Measurements from ENCODE around the gene XG.
"Not testable (repeated sequence)": the region's sequence is repeated elsewhere in the genome, so short reads cannot be mapped to it uniquely, and the experiment has no call there.

XG gene

GRCh38 chrX:2756548-2756947, 4.7 kb downstream of the XG start:
- no peak overlapping the region for H3K4me3 ChIP-seq
- H3K36me3 ChIP-seq = no peaks in the 10 kb centered on the region
- H3K27me3 ChIP-seq = no peaks in the 10 kb centered on the region
- H3K27ac ChIP-seq = no peak overlapping the region
- DNase-seq = no peak
- H3K9me3 ChIP-seq = no peaks in the 10 kb centered on the region
- intact Hi-C loops (cut with DNase I; ENCODE audit: low total_unique reads) = no loop called here
- TF ChIP-seq CTCF (IDR thresholded peaks at IDR 0.05) = no peak
- no peaks in the 10 kb centered on the region for H3K4me1 ChIP-seq

GRCh38 chrX:2761246-2761645, 9.4 kb downstream of the XG start:
- Histone ChIP-seq H3K36me3 (no peaks in the 10 kb centered on the region), H3K27me3 (no peaks in the 10 kb centered on the region), H3K4me3 (no peak overlapping the region), H3K4me1 (no peaks in the 10 kb centered on the region), H3K9me3 (no peaks in the 10 kb centered on the region), H3K27ac (no peak overlapping the region)
- TF ChIP-seq CTCF (IDR thresholded peaks at IDR 0.05) = no peak
- DNase-seq = no peak
- intact Hi-C loops (cut with DNase I; ENCODE audit: low total_unique reads) = no loop called here

- H3K9me3 ChIP-seq; intact Hi-C loops (cut with DNase I; ENCODE audit: low total_unique reads); H3K4me3 ChIP-seq; H3K36me3 ChIP-seq; H3K27ac ChIP-seq; H3K27me3 ChIP-seq; DNase-seq; H3K4me1 ChIP-seq: not testable (repeated sequence)
These were observed 10.8 kb downstream of the XG start for GRCh38 chrX:2762671-2763070.

- H3K4me1 ChIP-seq; H3K4me3 ChIP-seq; intact Hi-C loops (cut with DNase I; ENCODE audit: low total_unique reads); H3K27ac ChIP-seq; H3K9me3 ChIP-seq; H3K27me3 ChIP-seq; DNase-seq; H3K36me3 ChIP-seq: not testable (repeated sequence)
These were observed 13.1 kb downstream of the XG start for GRCh38 chrX:2764766-2765548.

GRCh38 chrX:2765549-2765830, 13.7 kb downstream of the XG start:
- intact Hi-C loops (cut with DNase I; ENCODE audit: low total_unique reads) = no loop called here

GRCh38 chrX:2766906-2767305, 15.1 kb downstream of the XG start:
- no peak for DNase-seq
- Histone ChIP-seq H3K36me3 (no peaks in the 10 kb centered on the region), H3K27me3 (no peaks in the 10 kb centered on the region), H3K4me1 (no peaks in the 10 kb centered on the region), H3K9me3 (no peaks in the 10 kb centered on the region), H3K4me3 (no peak overlapping the region), H3K27ac (peak overlapping the region in 1 of 2 donors; percentile 50)
- intact Hi-C loops (cut with DNase I; ENCODE audit: low total_unique reads) = no loop called here
- no peak for TF ChIP-seq CTCF (IDR thresholded peaks at IDR 0.05)

More at GRCh38 chrX:2765549-2765830, 13.7 kb downstream of the XG start:
- H3K27ac ChIP-seq = no peak overlapping the region
- no peak for DNase-seq
- H3K4me3 ChIP-seq = no peak overlapping the region
- no peak for TF ChIP-seq CTCF (IDR thresholded peaks at IDR 0.05)
- no peaks in the 10 kb centered on the region for H3K36me3 ChIP-seq
- H3K27me3 ChIP-seq = no peaks in the 10 kb centered on the region
- H3K4me1 ChIP-seq = no peaks in the 10 kb centered on the region
- no peaks in the 10 kb centered on the region for H3K9me3 ChIP-seq

Measured in tibial artery (tissue), 4 donors.